EL (cell line): Measurements from ENCODE around the gene NFE2L2.
"Not testable (repeated sequence)": the region's sequence is repeated elsewhere in the genome, so short reads cannot be mapped to it uniquely, and the experiment has no call there.

Experiments used
- DNase-seq: peaks from one replicate; pipeline ENCODE4 v3.0.0-alpha.2; 2016

Gene NFE2L2

GRCh38 chr2:177264693-177265587 lies at the start of gene NFE2L2:
Gene NFE2L2, minus strand, starts transcription at chr2:177264727. Its CDS starts 151 bp downstream, at chr2:177264576.
- peak; percentile 89 for DNase-seq

- no peak for DNase-seq
Measured at GRCh38 chr2:177314194-177314593, 49.7 kb upstream of the NFE2L2 start.

DNA sequence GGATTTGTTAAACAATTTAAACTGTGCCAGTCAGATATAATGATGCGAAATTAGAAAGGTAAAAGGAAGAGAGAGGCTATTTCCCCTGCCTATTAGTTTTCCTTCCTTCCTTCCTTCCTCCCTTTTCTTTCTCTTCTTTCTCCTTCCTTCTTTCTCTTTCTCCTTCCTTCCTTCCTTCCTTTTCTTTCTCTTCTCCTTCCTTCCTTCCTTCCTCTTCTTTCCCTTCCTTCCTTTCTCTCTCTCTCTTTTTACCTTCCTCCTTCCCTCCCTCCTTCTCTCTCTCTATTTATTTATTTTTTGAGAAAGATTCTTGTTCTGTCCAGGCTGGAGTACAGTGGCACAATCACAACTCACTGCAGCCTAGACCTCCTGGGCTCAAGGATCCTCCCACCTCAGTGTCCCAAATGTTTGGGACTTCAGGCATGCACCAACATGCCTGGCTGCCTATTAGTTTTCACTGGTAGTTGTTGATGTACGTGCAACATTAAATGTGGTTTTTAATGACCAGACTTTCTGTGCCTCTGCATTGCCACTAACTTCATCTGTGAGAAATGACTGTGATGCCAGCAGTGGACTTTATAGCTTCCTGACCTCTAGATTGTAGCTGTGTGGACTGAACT lies 48.7 kb upstream of the NFE2L2 start:
- no peak for DNase-seq

GRCh38 chr2:177312562-177312961 lies 48.0 kb upstream of the NFE2L2 start:
- no peak for DNase-seq

DNA sequence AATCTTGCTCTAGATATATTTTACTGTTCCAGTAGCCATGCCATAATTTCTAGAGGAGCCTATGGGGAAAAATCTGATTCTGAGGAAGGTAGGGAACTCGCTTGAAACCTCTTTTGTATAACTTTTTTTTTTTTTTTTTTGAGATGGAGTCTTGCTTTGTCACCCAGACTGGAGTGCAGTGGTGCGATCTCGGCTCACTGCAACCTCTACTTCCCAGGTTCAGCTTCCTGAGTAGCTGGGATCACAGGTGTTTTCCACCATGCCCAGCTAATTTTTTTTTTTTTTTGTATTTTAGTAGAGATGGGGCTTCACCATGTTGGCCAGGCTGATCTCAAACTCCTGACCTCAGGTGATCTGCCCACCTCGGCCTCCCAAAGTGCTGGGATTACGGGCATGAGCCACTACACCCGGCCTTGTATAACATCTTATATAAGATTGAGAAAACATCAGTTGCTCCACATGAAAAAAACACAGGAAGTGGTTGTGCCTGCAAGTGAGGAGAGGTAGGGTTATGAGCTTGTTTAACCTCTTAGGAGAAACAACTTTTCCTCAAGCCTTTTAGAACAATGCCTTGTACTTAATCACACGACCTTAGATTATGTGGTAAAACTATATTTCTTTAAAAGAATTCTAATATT lies 45.3 kb upstream of the NFE2L2 start:
- DNase-seq, result not testable (repeated sequence)

DNA sequence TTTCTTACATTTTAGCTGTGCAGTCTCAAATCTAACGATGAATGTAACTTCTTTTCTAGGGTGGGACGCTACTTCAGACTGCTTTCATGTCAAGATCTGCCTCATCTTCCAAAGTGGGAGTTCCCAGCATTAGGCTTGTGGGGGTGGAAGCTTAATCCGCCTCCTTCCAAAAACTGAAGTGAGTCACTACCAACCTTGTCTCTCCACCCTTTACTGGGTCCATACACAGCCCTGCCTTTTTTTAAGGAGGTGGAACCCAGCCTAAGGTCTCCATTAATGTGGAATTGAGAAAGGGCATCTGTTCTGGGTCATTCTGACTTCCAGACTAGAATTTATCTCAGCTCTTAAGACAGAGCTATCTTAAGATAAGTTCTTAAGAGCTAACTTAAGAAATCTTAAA lies 42.0 kb upstream of the NFE2L2 start:
- DNase-seq, result no peak

- DNase-seq, result no peak
Measured at GRCh38 chr2:177303939-177304338, 39.4 kb upstream of the NFE2L2 start.

DNA sequence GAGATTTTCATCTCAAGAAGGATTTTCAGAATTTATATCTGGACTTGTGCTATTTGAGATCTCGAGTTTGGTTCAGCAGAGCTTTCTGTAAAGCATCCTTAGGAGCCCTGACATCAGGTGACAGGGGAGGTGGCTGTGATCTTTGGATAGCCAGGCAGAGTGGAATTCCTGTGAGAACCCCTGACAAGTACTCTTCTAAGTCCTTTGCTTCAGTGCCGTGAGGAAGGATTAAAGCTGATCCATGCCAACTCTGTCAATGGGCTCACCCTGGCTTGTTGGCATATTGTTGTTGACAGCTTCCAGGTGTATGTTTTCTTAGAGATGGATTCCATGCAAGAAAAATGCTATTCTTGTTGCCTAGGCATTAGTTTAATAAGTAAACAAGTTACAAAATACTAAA lies 38.0 kb upstream of the NFE2L2 start:
- DNase-seq, result no peak

DNA sequence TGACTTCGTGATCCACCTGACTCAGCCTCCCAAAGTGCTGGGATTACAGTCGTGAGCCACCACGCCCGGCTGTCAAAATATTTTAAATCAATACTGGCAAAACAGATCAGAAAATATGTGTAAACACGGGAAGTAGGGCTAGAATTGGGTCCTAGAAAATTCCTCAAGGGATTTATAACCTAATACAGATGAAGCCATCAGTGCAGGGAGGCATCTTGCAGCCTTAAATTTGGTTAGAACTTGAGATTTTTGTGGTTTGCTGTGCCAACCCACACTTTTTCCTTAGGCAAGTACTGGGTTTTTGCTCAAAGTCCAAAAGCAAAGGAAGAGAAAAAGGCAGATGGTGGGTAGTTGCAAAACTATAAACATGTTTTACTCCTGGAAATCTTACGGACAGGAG lies 33.7 kb upstream of the NFE2L2 start:
- DNase-seq, result no peak

GRCh38 chr2:177296040-177296439 lies 31.5 kb upstream of the NFE2L2 start:
- peak; percentile 26 for DNase-seq

- DNase-seq, result peak; percentile 11
Measured at GRCh38 chr2:177295484-177295883, 31.0 kb upstream of the NFE2L2 start.

- DNase-seq, result no peak
Measured at GRCh38 chr2:177291701-177292100, 27.2 kb upstream of the NFE2L2 start.

DNA sequence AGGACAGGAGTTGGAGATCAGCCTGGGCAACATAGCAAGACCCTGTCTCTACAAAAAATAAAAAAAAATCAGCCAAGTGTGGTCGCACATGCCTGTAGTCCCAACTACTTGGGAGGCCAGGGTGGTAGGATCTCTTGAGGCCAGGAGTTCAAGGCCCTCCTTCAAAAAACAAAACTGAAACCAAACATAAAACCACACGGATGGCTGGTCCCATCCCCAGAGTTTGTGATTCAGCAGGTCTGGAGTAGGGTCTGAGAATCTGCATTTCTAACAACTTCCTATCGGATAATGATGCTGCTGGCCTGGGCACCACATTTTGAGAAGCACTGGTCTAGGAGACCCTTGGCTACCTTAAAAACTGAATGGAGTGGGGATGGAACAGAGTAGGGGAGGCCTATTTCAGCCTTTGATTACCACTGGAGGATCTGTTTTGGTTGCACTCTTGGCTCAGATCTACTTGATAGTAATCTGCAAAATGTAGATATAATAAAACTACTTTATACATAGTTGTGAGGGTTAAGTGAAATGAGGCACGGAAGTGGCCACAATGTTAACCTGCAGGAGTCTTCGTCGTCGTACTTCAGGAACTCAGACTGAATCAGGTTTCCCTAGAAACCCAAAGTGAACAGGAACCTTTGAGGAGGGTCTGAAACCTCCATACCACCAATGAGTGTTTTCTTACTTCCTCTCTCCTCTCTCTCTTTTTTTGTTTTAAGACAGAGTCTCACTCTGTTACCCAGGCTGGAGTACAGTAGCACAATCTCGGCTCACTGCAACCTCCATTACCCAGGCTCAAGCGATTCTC lies 25.5 kb upstream of the NFE2L2 start:
- no peak for DNase-seq

GRCh38 chr2:177287814-177288213 lies 23.3 kb upstream of the NFE2L2 start:
- DNase-seq, result no peak

DNA sequence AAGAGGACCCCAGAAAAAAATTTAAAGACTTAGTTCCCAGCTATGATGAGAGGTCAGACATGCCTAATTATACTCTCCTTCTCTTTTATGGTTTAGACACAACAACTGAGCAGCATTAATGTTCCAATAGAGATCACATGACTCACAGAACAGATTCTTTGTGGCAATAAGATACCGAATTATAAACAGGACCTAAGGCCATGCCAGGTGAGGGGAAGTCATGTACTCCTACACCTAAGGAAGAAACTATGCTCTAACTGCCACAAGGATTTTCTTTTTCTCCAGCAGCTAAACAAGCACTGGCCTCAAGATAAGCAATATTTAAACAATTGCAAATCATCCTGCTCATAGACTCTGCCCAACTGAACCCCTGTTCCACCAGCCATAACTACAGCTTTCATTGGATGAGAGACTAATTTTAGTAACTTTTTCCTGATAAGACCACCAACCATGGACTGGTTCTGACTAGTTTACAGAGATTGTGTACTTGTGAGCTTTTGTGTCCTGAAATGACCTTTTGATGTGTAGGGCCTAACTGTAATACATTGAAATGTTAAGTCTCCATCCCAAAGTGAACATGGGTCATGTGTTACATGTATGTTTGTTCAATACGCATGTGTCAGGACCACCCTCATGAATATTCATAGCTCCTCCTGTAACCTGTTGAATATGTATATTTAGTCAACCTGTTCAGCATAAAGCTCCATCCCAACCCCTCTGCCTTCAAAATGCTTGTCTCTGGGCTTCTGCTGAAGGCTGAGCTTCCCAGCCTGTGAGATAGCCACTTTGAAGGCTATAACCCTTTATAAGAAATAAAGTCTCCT lies 21.6 kb upstream of the NFE2L2 start:
- no peak for DNase-seq

DNA sequence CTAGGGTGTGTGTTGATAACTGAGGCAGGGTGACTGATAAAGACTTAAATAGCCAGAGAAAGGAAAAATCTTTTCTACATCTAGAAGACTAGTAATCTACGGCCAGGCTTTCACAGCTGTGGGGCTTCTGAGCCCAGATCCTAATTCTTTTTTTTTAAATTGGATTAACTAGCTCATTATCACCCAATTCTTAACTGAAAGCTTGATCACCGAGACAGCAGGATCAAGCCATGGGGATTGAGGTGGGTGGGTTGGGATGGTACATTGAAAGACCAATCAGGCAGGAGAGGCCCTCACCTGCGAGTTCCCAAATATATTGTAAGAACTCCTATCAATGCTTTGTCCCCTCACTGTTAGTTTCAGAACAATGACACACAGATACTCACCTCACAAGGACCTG lies 20.0 kb upstream of the NFE2L2 start:
- no peak for DNase-seq

DNA sequence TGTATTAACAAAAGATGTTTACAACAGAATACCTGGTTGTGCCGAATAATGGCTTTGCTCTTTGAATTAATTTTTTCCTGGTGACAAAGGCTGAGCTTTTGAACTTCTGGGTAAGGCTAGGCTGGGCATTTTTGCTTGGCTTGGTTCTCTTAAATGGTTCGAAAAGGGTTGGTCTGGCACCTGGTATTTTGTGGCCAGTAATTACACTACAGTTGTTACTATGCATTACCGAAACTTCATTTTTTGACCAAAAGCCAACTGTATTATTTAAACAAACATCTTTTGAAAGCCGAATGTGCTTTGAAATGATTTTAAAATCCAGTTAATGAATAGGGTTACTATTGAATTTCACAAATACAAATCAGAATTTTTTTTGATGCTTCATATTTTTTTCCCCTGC lies 19.4 kb upstream of the NFE2L2 start:
- no peak for DNase-seq

DNA sequence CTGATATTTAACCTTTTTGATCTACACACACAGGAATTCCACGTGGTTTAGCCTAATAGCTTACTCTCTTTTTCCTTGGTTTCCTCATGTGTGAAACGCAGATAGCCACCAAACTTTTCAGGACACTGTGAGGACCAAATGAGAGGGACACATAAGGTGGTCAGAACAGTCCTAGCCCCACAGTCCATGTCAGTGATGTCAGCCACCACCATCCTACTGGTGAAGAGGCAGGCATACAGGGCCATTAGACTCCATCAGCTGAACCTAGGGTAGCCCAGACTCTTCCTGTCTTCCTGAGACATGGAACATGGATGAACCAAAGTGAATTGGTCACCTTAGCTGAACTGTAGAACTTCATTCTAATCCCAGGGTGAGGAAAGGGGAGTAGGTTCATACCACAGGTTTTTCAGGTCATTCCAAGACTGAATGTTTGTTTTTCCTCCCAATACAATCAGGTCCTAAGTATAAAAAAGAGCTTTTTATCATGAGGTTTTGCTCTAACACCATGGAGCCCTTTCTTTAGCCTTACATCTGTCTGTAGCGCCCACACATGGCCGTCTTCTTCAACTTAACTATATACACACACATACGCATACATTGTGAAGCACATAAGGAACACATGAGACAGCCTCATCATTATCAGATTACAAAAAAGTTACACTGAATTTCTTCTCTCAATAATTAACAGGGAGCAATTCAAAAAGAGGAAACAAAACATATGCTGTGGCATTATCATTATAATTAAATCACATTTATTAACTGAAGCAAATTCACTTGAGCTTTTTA lies 18.5 kb upstream of the NFE2L2 start:
- no peak for DNase-seq

GRCh38 chr2:177282181-177282641 lies 17.7 kb upstream of the NFE2L2 start:
- peak; percentile 25 for DNase-seq

- no peak for DNase-seq
Measured at GRCh38 chr2:177281400-177282180, 17.1 kb upstream of the NFE2L2 start.
